ENCODE results near the gene POLR2B.
"Not testable (repeated sequence)": the region's sequence is repeated elsewhere in the genome, so short reads cannot be mapped to it uniquely, and the experiment has no call there.

POLR2B gene

DNA sequence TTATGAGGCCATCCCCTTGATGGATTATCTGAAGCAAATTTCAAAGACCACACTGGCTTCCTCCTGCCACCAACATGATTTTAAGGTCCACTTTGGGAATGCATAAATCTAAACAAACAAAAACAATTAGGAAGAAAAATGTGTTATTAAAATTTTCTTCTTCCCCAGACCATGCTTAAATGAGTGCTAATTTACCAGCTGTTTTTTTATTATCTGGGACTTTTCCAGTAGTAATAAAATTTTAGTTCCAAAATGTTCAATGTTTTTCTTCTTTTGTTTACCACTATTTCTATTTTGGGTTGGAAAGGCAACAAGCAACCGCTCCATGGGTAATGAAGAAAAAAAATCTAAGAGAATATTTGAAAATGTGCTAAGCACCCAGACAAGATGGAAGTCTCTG, 62.3 kb downstream of the POLR2B start:
- no peak for DNase-seq
- Histone ChIP-seq H3K27ac (ENCODE audit: insufficient read depth in 1 of 2, low read depth in 1 of 2, low read length in 2 of 2, poor library complexity in 1 of 2, severe bottlenecking in 2 of 2) (no peak overlapping the region), H3K4me1 (ENCODE audit: control extremely low read depth in 1 of 4, control insufficient read depth in 4 of 4, insufficient read depth in 4 of 4, low read length in 3 of 4) (peaks cover 0 to 18% (median 14%) of the 10 kb centered on the region in 4 experiments), H3K36me3 (ENCODE audit: control insufficient read depth in 4 of 4, insufficient read depth in 4 of 4, low read length in 3 of 4) (peaks cover 2 to 34% (median 14%) of the 10 kb centered on the region in 4 experiments), H3K9me3 (ENCODE audit: control extremely low read depth in 1 of 5, control insufficient read depth in 4 of 5, insufficient read depth in 2 of 5, low read depth in 1 of 5, low read length in 4 of 5) (no peaks in the 10 kb centered on the region), H3K27me3 (replicated peaks in 2 of 5; ENCODE audit: control insufficient read depth in 4 of 5, insufficient read depth in 5 of 5, low read length in 4 of 5) (no peaks in the 10 kb centered on the region), H3K4me3 (ENCODE audit: control insufficient read depth in 1 of 7, extremely low read depth in 1 of 7, insufficient read depth in 4 of 7, low read depth in 2 of 7, low read length in 6 of 7) (no peak overlapping the region)
- WGBS (ENCODE audit: insufficient coverage), result no CpG with 5 or more reads among the region's 1 CpG
- ChIA-PET POLR2A (no interaction called here), CTCF (interaction anchor here (1.1 to 1.5 kb wide), 2 partner anchors 52 to 122 kb away, joined by 3 read pairs; no protein-coding TSS in a partner anchor)

DNA sequence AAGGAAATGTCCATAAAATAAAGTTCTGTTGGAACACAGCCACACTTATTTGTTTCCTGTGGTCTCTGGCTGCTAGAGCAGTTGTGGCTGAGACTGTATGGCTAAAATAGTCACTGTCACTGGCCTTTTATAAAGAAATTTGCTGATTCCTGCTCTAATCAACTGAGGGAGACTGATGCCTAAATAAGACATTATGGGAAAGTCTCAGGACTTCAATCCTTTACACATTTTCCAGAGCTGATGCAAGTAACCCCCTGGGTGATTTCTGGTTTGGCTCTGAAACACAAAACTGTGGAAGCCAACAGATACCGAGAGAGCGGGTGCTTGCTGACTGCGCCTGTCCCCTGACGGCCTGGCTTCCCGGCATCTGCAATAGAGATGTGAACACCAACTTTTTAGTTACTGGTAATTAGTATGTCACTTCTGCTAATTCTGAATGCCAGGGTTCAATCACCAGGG, 64.0 kb downstream of the POLR2B start:
- ChIA-PET POLR2A (no interaction called here), CTCF (interaction anchor here (1.3 to 1.5 kb wide), 2 partner anchors 119 to 122 kb away, joined by 3 to 6 read pairs; no protein-coding TSS in a partner anchor)

DNA sequence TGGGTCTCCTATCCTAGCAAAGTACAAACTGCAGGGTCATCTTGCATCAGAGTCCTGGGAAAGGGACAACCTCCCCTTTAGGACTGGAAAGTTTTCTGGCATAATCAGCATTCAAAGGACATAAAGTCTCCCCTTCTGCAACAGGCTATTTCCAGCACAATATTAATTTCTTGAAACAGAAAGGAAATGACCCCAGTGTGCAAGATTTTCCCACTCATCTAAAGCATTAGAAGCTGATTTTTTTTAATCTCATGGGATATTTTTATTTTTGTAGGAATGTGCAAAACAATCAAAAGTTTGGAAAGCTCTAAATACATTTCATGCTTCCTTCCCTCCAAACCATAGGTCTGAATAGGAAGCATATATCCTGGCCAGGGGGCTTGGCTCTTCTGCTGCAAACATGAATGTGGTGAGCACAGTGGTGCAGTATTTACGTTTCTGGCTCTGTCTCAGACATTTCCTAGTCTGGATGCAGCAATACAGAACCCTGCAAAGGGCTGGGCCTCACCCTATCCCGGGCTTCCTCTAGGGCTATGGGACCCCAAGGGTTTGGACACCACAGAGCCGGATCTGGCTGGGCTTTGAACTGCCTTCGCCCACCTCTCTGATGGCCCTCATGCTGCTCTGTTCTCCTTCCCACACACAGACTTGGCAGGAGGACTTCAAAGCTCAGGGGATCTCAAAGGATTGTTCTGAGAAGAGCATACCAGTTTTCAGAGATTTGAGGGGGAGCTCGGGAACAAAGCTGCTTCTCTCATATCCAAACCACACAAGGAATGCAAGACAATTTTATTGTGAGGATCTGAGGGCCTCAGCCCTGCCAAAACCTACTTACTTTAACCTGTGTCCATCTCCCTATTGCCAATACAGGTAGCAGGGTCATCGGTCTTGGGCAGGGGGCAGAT, 64.9 kb downstream of the POLR2B start:
- no peak overlapping the region for H3K4me3 ChIP-seq (ENCODE audit: control insufficient read depth in 1 of 7, extremely low read depth in 1 of 7, insufficient read depth in 4 of 7, low read depth in 2 of 7, low read length in 6 of 7)
- H3K27ac ChIP-seq (ENCODE audit: insufficient read depth in 1 of 2, low read depth in 1 of 2, low read length in 2 of 2, poor library complexity in 1 of 2, severe bottlenecking in 2 of 2), result no peak overlapping the region
- peaks cover 0 to 3% (median 0%) of the 10 kb centered on the region in 5 experiments for H3K9me3 ChIP-seq (ENCODE audit: control extremely low read depth in 1 of 5, control insufficient read depth in 4 of 5, insufficient read depth in 2 of 5, low read depth in 1 of 5, low read length in 4 of 5)
- ChIA-PET POLR2A (no interaction called here), CTCF (interaction anchor here (1.3 kb wide), 1 partner anchor 118 kb away, joined by 3 read pairs; no protein-coding TSS in a partner anchor)
- 86% methylated on average over 5 of the region's 6 CpGs for WGBS (ENCODE audit: insufficient coverage)
- H3K36me3 ChIP-seq (ENCODE audit: control insufficient read depth in 4 of 4, insufficient read depth in 4 of 4, low read length in 3 of 4), result peaks cover 0 to 26% (median 8%) of the 10 kb centered on the region in 4 experiments
- DNase-seq, result no peak
- peaks cover 0 to 18% (median 14%) of the 10 kb centered on the region in 4 experiments for H3K4me1 ChIP-seq (ENCODE audit: control extremely low read depth in 1 of 4, control insufficient read depth in 4 of 4, insufficient read depth in 4 of 4, low read length in 3 of 4)
- no peaks in the 10 kb centered on the region for H3K27me3 ChIP-seq (replicated peaks in 2 of 5; ENCODE audit: control insufficient read depth in 4 of 5, insufficient read depth in 5 of 5, low read length in 4 of 5)

More for the DNA sequence above, 64.0 kb downstream of the POLR2B start:
- H3K27me3 ChIP-seq (replicated peaks in 2 of 5; ENCODE audit: control insufficient read depth in 4 of 5, insufficient read depth in 5 of 5, low read length in 4 of 5), result no peaks in the 10 kb centered on the region
- no peak overlapping the region for H3K27ac ChIP-seq (ENCODE audit: insufficient read depth in 1 of 2, low read depth in 1 of 2, low read length in 2 of 2, poor library complexity in 1 of 2, severe bottlenecking in 2 of 2)
- peaks cover 2 to 26% (median 12%) of the 10 kb centered on the region in 4 experiments for H3K36me3 ChIP-seq (ENCODE audit: control insufficient read depth in 4 of 4, insufficient read depth in 4 of 4, low read length in 3 of 4)
- no peak overlapping the region for H3K4me3 ChIP-seq (ENCODE audit: control insufficient read depth in 1 of 7, extremely low read depth in 1 of 7, insufficient read depth in 4 of 7, low read depth in 2 of 7, low read length in 6 of 7)
- DNase-seq, result no peak
- WGBS (ENCODE audit: insufficient coverage), result 94% methylated on average over 5 of the region's 5 CpGs
- H3K4me1 ChIP-seq (ENCODE audit: control extremely low read depth in 1 of 4, control insufficient read depth in 4 of 4, insufficient read depth in 4 of 4, low read length in 3 of 4), result peaks cover 0 to 18% (median 14%) of the 10 kb centered on the region in 4 experiments
- H3K9me3 ChIP-seq (ENCODE audit: control extremely low read depth in 1 of 5, control insufficient read depth in 4 of 5, insufficient read depth in 2 of 5, low read depth in 1 of 5, low read length in 4 of 5), result peaks cover 0 to 3% (median 0%) of the 10 kb centered on the region in 5 experiments

DNA sequence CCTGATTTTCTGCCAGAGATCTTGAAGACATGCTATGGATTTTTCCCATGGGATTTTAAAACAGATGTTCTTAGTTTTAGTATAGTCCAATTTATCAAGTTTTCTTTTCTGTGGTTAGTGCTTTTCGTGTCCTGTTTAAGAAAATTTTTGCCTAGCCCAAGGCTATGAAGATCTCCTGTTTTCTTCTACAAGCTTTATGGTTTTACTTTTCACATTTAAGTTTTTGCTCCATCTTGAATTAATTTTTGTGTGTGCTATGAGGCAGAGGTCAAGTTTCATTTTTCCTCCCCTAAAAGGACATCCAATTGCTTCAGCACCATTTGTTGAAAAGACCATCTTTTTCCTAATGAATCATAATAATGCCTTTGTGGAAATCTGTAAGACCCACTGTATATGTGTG, 65.6 kb downstream of the POLR2B start:
- peaks cover 0 to 18% (median 14%) of the 10 kb centered on the region in 4 experiments for H3K4me1 ChIP-seq (ENCODE audit: control extremely low read depth in 1 of 4, control insufficient read depth in 4 of 4, insufficient read depth in 4 of 4, low read length in 3 of 4)
- no peaks in the 10 kb centered on the region for H3K27me3 ChIP-seq (replicated peaks in 2 of 5; ENCODE audit: control insufficient read depth in 4 of 5, insufficient read depth in 5 of 5, low read length in 4 of 5)
- peaks cover 0 to 23% (median 8%) of the 10 kb centered on the region in 4 experiments for H3K36me3 ChIP-seq (ENCODE audit: control insufficient read depth in 4 of 4, insufficient read depth in 4 of 4, low read length in 3 of 4)
- DNase-seq, result no peak
- WGBS (ENCODE audit: insufficient coverage), result no CpG with 5 or more reads among the region's 1 CpG
- H3K27ac ChIP-seq (ENCODE audit: insufficient read depth in 1 of 2, low read depth in 1 of 2, low read length in 2 of 2, poor library complexity in 1 of 2, severe bottlenecking in 2 of 2), result no peak overlapping the region
- H3K4me3 ChIP-seq (ENCODE audit: control insufficient read depth in 1 of 7, extremely low read depth in 1 of 7, insufficient read depth in 4 of 7, low read depth in 2 of 7, low read length in 6 of 7), result no peak overlapping the region
- H3K9me3 ChIP-seq (ENCODE audit: control extremely low read depth in 1 of 5, control insufficient read depth in 4 of 5, insufficient read depth in 2 of 5, low read depth in 1 of 5, low read length in 4 of 5), result peaks cover 0 to 3% (median 0%) of the 10 kb centered on the region in 5 experiments
- ChIA-PET CTCF (no interaction called here), POLR2A (no interaction called here)

DNA sequence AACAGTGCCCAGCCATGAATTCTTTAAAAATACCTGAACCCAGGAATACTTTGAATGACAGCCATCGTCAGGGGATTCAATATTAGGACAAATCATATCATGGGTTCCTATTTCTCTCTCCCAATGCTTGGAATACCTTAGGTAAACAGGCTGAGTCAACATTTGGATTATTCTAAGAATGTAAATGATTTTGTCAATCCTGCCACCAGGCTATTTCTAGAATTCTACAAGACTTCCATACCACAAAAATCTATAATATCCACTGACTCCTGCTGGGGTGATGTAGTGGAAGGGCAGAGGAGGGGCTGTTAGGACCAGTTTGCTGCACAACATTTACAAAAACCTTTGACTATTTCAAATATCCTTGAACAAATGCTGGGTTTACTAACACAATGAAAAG, 66.3 kb downstream of the POLR2B start:
- Histone ChIP-seq H3K4me3 (ENCODE audit: control insufficient read depth in 1 of 7, extremely low read depth in 1 of 7, insufficient read depth in 4 of 7, low read depth in 2 of 7, low read length in 6 of 7) (no peak overlapping the region), H3K27ac (ENCODE audit: insufficient read depth in 1 of 2, low read depth in 1 of 2, low read length in 2 of 2, poor library complexity in 1 of 2, severe bottlenecking in 2 of 2) (no peak overlapping the region), H3K27me3 (replicated peaks in 2 of 5; ENCODE audit: control insufficient read depth in 4 of 5, insufficient read depth in 5 of 5, low read length in 4 of 5) (no peaks in the 10 kb centered on the region), H3K36me3 (ENCODE audit: control insufficient read depth in 4 of 4, insufficient read depth in 4 of 4, low read length in 3 of 4) (peaks cover 0 to 17% (median 9%) of the 10 kb centered on the region in 4 experiments), H3K9me3 (ENCODE audit: control extremely low read depth in 1 of 5, control insufficient read depth in 4 of 5, insufficient read depth in 2 of 5, low read depth in 1 of 5, low read length in 4 of 5) (peaks cover 0 to 3% (median 0%) of the 10 kb centered on the region in 5 experiments), H3K4me1 (ENCODE audit: control extremely low read depth in 1 of 4, control insufficient read depth in 4 of 4, insufficient read depth in 4 of 4, low read length in 3 of 4) (peaks cover 0 to 18% (median 14%) of the 10 kb centered on the region in 4 experiments)
- no peak for DNase-seq
- CTCF ChIA-PET, result no interaction called here
- POLR2A ChIA-PET, result no interaction called here
- WGBS (ENCODE audit: insufficient coverage), result 100% methylated on average over 1 of the region's 1 CpG

DNA sequence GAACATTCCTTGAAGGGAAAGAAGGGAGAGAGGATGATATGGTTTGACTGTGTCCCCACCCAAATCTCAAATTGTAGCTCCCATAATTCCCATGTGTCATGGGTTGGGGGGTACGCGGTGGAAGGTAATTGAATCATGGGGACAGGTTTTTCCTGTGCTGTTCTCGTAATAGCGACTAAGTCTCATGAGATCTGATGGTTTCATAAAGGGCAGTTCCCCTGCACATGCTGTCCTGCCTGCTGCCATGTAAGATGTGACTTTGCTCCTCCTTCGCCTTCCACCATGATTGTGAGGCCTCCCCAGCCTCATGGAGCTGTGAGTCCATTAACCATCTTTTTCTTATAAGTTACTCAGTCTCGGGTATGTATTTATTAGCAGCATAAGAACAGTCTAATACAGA, 68.3 kb downstream of the POLR2B start:
- DNase-seq; H3K36me3 ChIP-seq (ENCODE audit: control insufficient read depth in 4 of 4, insufficient read depth in 4 of 4, low read length in 3 of 4); POLR2A ChIA-PET; H3K9me3 ChIP-seq (ENCODE audit: control extremely low read depth in 1 of 5, control insufficient read depth in 4 of 5, insufficient read depth in 2 of 5, low read depth in 1 of 5, low read length in 4 of 5); H3K4me3 ChIP-seq (ENCODE audit: control insufficient read depth in 1 of 7, extremely low read depth in 1 of 7, insufficient read depth in 4 of 7, low read depth in 2 of 7, low read length in 6 of 7); H3K27ac ChIP-seq (ENCODE audit: insufficient read depth in 1 of 2, low read depth in 1 of 2, low read length in 2 of 2, poor library complexity in 1 of 2, severe bottlenecking in 2 of 2); H3K27me3 ChIP-seq (replicated peaks in 2 of 5; ENCODE audit: control insufficient read depth in 4 of 5, insufficient read depth in 5 of 5, low read length in 4 of 5): not testable (repeated sequence)
- 100% methylated on average over 3 of the region's 6 CpGs for whole genome bisulfite sequencing (ENCODE audit: insufficient coverage)
- CTCF ChIA-PET, result interaction anchor here (1.2 kb wide), 1 partner anchor 9 kb away, joined by 6 read pairs; no protein-coding TSS in a partner anchor
- H3K4me1 ChIP-seq (ENCODE audit: control extremely low read depth in 1 of 4, control insufficient read depth in 4 of 4, insufficient read depth in 4 of 4, low read length in 3 of 4), result peaks cover 0 to 20% (median 14%) of the 10 kb centered on the region in 4 experiments
